ENCODE measurements around the gene CTNNA1. TPM values are rescaled to one million over a fixed set of nuclear protein-coding genes. Genes with fewer than 3 reads are reported as not detected.
"Not testable (repeated sequence)": the region's sequence is repeated elsewhere in the genome, so short reads cannot be mapped to it uniquely, and the experiment has no call there.

CTNNA1 gene, protein sequence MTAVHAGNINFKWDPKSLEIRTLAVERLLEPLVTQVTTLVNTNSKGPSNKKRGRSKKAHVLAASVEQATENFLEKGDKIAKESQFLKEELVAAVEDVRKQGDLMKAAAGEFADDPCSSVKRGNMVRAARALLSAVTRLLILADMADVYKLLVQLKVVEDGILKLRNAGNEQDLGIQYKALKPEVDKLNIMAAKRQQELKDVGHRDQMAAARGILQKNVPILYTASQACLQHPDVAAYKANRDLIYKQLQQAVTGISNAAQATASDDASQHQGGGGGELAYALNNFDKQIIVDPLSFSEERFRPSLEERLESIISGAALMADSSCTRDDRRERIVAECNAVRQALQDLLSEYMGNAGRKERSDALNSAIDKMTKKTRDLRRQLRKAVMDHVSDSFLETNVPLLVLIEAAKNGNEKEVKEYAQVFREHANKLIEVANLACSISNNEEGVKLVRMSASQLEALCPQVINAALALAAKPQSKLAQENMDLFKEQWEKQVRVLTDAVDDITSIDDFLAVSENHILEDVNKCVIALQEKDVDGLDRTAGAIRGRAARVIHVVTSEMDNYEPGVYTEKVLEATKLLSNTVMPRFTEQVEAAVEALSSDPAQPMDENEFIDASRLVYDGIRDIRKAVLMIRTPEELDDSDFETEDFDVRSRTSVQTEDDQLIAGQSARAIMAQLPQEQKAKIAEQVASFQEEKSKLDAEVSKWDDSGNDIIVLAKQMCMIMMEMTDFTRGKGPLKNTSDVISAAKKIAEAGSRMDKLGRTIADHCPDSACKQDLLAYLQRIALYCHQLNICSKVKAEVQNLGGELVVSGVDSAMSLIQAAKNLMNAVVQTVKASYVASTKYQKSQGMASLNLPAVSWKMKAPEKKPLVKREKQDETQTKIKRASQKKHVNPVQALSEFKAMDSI
- 100 to 1,000 TPM; 266 to 322 TPM for total RNA-seq

DNA sequence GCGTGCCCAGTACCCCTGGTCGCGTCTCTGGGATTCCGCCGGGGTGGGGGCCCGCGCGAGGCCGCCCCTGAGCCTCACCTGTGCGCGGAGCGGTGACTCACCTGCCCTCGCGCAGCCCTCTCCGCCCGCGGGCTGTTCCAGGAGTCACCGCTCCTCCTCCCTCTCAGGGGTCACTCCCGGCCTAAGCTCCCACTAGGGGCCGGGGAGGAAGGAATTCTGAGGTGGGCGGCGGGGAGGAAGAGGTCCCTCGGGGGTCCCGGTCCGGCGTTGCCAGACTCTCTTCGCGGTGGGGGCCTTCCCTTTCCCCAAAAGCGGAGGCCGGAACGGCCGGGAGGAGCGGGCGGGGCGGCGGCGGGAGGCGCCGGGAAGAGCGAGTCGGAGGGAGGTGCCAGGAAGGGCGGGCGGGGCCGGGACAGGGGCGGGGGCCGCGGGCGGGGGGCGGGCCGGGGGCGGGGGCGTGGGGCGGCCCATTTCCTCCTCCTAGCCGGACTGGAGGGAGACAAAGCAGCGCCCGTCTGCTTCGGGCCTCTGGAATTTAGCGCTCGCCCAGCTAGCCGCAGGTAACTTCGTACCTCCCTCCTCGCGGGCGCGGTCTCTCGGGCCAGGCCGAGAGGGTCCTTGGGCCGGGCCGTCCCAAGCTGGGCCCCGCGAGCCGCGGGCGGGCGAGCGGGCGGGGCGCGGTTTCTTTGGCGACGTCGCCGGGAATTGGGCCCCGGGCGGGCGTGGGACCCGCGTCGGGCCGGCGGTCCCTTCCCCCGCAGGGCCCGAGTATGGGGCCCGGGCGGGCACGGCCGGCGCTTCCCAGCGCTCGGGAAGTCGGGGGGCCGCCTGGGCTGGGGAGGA, at the start of gene CTNNA1:
TSS of gene CTNNA1 (plus strand) at position 475 of the 843 bp plus-strand sequence. CDS start 28,500 bp downstream, outside the sequence.
- no peaks in the 10 kb centered on the region for H3K27me3 ChIP-seq (replicated peaks; ENCODE audit: insufficient read depth)
- no peaks in the 10 kb centered on the region for H3K36me3 ChIP-seq
- peaks cover 14 to 33% of the 10 kb centered on the region in 2 donors for H3K4me1 ChIP-seq (ENCODE audit: control insufficient read depth in 1 of 2, low read depth in 2 of 2)
- no peaks in the 10 kb centered on the region for H3K9me3 ChIP-seq
- peak; percentile 64 for ATAC-seq (ENCODE audit: insufficient number of reproducible peaks, low FRiP score, low read depth)
- DNase-seq (ENCODE audit: low spot score): no peak
- peak within 1 kb of the TSS; percentile 99 to 100 for H3K27ac ChIP-seq
- H3K4me3 ChIP-seq: peak within 1 kb of the TSS; percentile 100
- no peak for TF ChIP-seq CTCF (IDR thresholded peaks at IDR 0.05)

GRCh38 chr5:138703777-138704176, 49.4 kb upstream of the CTNNA1 start:
- H3K4me3 ChIP-seq; ATAC-seq (ENCODE audit: insufficient number of reproducible peaks, low FRiP score, low read depth); H3K36me3 ChIP-seq; H3K9me3 ChIP-seq; H3K4me1 ChIP-seq (ENCODE audit: control insufficient read depth in 1 of 2, low read depth in 2 of 2); H3K27ac ChIP-seq; H3K27me3 ChIP-seq (replicated peaks; ENCODE audit: insufficient read depth); DNase-seq (ENCODE audit: low spot score): not testable (repeated sequence)

DNA sequence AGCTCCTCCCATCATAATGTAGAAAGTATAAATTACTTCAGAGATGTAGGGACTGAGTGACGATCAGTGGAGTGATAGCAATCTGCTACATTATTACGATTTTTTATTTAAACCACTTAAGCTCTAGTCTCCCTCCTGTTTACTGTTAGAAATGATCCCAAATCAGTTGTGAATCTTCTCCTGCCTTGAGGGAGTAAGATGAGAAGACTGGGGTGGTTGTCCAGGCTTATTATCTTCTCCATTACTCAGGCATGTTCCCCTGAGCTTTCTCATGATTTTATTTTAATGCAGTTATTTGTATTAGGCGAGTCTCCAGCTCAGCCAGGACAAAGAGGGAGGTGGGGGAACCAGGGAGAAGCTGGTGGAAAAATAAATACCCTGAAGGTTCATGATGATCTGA, 48.2 kb upstream of the CTNNA1 start:
- ATAC-seq (ENCODE audit: insufficient number of reproducible peaks, low FRiP score, low read depth) (no peak), DNase-seq (ENCODE audit: low spot score) (no peak)
- Histone ChIP-seq H3K4me3 (no peak overlapping the region), H3K36me3 (no peaks in the 10 kb centered on the region), H3K27ac (no peak overlapping the region), H3K4me1 (ENCODE audit: control insufficient read depth in 1 of 2, low read depth in 2 of 2) (no peaks in the 10 kb centered on the region), H3K27me3 (replicated peaks; ENCODE audit: insufficient read depth) (no peaks in the 10 kb centered on the region), H3K9me3 (no peaks in the 10 kb centered on the region)
- TF ChIP-seq CTCF (IDR thresholded peaks at IDR 0.05): no peak

GRCh38 chr5:138705567-138705966, 47.7 kb upstream of the CTNNA1 start:
- Histone ChIP-seq H3K27ac (no peak overlapping the region), H3K36me3 (no peaks in the 10 kb centered on the region), H3K27me3 (replicated peaks; ENCODE audit: insufficient read depth) (no peaks in the 10 kb centered on the region), H3K9me3 (no peaks in the 10 kb centered on the region), H3K4me3 (no peak overlapping the region), H3K4me1 (ENCODE audit: control insufficient read depth in 1 of 2, low read depth in 2 of 2) (no peaks in the 10 kb centered on the region)
- ATAC-seq (ENCODE audit: insufficient number of reproducible peaks, low FRiP score, low read depth) (no peak), DNase-seq (ENCODE audit: low spot score) (no peak)
- no peak for TF ChIP-seq CTCF (IDR thresholded peaks at IDR 0.05)

DNA sequence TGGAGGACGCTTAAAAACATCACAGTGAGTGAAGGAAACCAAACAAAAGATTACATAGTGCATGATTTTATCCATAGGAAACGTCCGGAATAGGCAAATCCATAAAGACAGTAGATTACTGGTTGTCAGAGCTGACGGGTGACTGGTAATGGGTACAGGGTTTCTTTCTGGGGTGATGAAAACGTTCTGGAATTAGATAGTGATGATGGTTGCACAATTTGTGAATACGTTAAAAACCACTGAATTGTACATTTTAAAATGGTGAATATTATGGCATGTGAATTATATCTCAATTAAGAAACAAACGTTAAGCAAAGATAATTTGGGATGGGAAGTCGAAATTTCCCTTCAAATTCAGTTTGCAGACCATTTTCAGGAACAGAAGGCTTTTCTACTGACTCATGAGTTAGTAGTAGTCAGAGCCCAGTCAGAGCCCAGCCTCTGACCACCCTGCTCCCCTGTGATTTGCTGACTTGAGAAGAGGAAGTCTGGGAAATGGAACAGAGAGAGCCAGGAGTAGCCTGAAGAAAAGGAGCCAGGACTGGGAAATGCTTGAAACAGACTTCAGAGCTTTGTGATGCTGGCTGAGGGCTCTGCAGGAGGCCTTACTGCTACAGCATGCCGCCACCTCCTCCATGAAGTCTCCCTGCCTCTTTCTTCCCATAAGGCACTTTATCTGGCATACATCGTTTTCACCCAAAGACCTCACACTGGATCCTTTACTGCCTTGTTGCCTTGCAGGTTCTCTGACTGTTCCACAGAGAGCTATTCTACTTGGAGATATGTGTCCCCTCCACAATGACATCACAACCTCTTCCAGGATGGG, 46.4 kb upstream of the CTNNA1 start:
- no peak for DNase-seq (ENCODE audit: low spot score)
- peak; percentile 82 for ATAC-seq (ENCODE audit: insufficient number of reproducible peaks, low FRiP score, low read depth)
- Histone ChIP-seq H3K36me3 (no peaks in the 10 kb centered on the region), H3K4me3 (no peak overlapping the region), H3K27me3 (replicated peaks; ENCODE audit: insufficient read depth) (no peaks in the 10 kb centered on the region), H3K9me3 (no peaks in the 10 kb centered on the region), H3K4me1 (ENCODE audit: control insufficient read depth in 1 of 2, low read depth in 2 of 2) (no peaks in the 10 kb centered on the region), H3K27ac (no peak overlapping the region)
- TF ChIP-seq CTCF (IDR thresholded peaks at IDR 0.05): no peak

Measured in thoracic aorta (tissue), 2 donors.